WTC11 (cell line): Measurements from ENCODE around the gene SDCCAG8. TPM values are rescaled to one million over a fixed set of nuclear protein-coding genes. Genes with fewer than 3 reads are reported as not detected.

Source experiments
- ATAC-seq: fragments of 200-7000 bp; cut with Tn5 transposase; 2 replicates; pipeline ENCODE4 v1.10.0; 2021; ENCODE audit warnings: mild to moderate bottlenecking, moderate library complexity
- CTCF ChIA-PET: fragments of 300-600 bp; sonication (Branson Sonifier 250); formaldehyde crosslinking; loops from one replicate; lab custom pipeline; 2021; ENCODE audit warnings: antibody characterized with exemption; lab: Charles Lee
- POLR2A ChIA-PET: fragments of 350-600 bp; sonication (Branson Sonifier 250); formaldehyde crosslinking; loops from one replicate; lab custom pipeline; 2021; ENCODE audit warnings: antibody characterized with exemption; lab: Charles Lee
- DNase-seq: peaks from one replicate; pipeline ENCODE4 v3.0.0; 2021; ENCODE audit warnings: low spot score
- H3K27ac Mint-ChIP-seq: 2 replicates; pipeline ENCODE4 v1.8.0; 2021; ENCODE audit warnings: mixed read lengths
- H3K27me3 Mint-ChIP-seq: 2 replicates; pipeline ENCODE4 v1.8.0; 2021; ENCODE audit warnings: low read depth, mild to moderate bottlenecking, moderate library complexity, mixed read lengths
- H3K36me3 Mint-ChIP-seq: 2 replicates; pipeline ENCODE4 v1.8.0; 2021; ENCODE audit warnings: mixed read lengths
- H3K4me1 Mint-ChIP-seq: 2 replicates; pipeline ENCODE4 v1.8.0; 2022; ENCODE audit warnings: mixed read lengths
- H3K4me3 Mint-ChIP-seq: 2 replicates; pipeline ENCODE4 v1.8.0; 2021; ENCODE audit warnings: mild to moderate bottlenecking, moderate library complexity, mixed read lengths
- H3K9me3 Mint-ChIP-seq: 2 replicates; pipeline ENCODE4 v1.8.0; 2021; ENCODE audit warnings: mixed read lengths
- CREB1 ChIP-seq: sonication (generic); formaldehyde crosslinking; IDR thresholded peaks from 2 replicates; pipeline ENCODE4 v1.8.0; 2023; ENCODE audit warnings: mild to moderate bottlenecking, missing genetic modification reagents
- EMX1 ChIP-seq: fragments of 250-450 bp; sonication (Bioruptor Pico); IDR thresholded peaks from 2 replicates; pipeline ENCODE4 v1.8.0; 2021; ENCODE audit warnings: mild to moderate bottlenecking
- ETV6 ChIP-seq: sonication (generic); formaldehyde crosslinking; IDR thresholded peaks from 2 replicates; pipeline ENCODE4 v1.8.1; 2022; ENCODE audit warnings: mild to moderate bottlenecking, missing genetic modification reagents
- FOXP1 ChIP-seq: sonication (generic); formaldehyde crosslinking; IDR thresholded peaks from 2 replicates; pipeline ENCODE4 v1.8.0; 2022; ENCODE audit warnings: missing genetic modification reagents, mild to moderate bottlenecking, moderate library complexity, borderline replicate concordance
- IRF2 ChIP-seq: sonication (generic); formaldehyde crosslinking; IDR thresholded peaks from 2 replicates; pipeline ENCODE4 v1.8.0; 2022; ENCODE audit warnings: low read depth, missing genetic modification reagents, borderline replicate concordance
- NFE2L1 ChIP-seq: sonication (generic); formaldehyde crosslinking; IDR thresholded peaks from 2 replicates; pipeline ENCODE4 v1.8.1; 2023; ENCODE audit warnings: missing genetic modification reagents
- NR2C2 ChIP-seq: sonication (generic); formaldehyde crosslinking; IDR thresholded peaks from 2 replicates; pipeline ENCODE4 v1.8.0; 2022; ENCODE audit warnings: mild to moderate bottlenecking, missing genetic modification reagents
- SOX15 ChIP-seq: fragments of 250-450 bp; sonication (Bioruptor Pico); IDR thresholded peaks from 2 replicates; pipeline ENCODE4 v1.9.0; 2021; ENCODE audit warnings: mild to moderate bottlenecking
- TCF7 ChIP-seq: sonication (generic); formaldehyde crosslinking; IDR thresholded peaks from 2 replicates; pipeline ENCODE4 v1.8.0; 2022; ENCODE audit warnings: mild to moderate bottlenecking, low read depth, missing genetic modification reagents, moderate library complexity
- TP53 ChIP-seq: sonication (generic); formaldehyde crosslinking; IDR thresholded peaks from 2 replicates; pipeline ENCODE4 v1.8.1; 2023; ENCODE audit warnings: mild to moderate bottlenecking, missing genetic modification reagents
- ZBTB21 ChIP-seq: sonication (generic); formaldehyde crosslinking; IDR thresholded peaks from 2 replicates; pipeline ENCODE4 v1.8.1; 2023; ENCODE audit warnings: mild to moderate bottlenecking, missing genetic modification reagents, borderline replicate concordance
- ZNF138 ChIP-seq: sonication (generic); formaldehyde crosslinking; conservative IDR thresholded peaks from 2 replicates; pipeline ENCODE4 v1.8.1; 2022; ENCODE audit warnings: mild to moderate bottlenecking, moderate library complexity, missing genetic modification reagents
- ZNF219 ChIP-seq: sonication (generic); formaldehyde crosslinking; IDR thresholded peaks from 2 replicates; pipeline ENCODE4 v1.8.0; 2023; ENCODE audit warnings: missing genetic modification reagents, mild to moderate bottlenecking, borderline replicate concordance
- ZNF263 ChIP-seq: sonication (generic); formaldehyde crosslinking; IDR thresholded peaks from 2 replicates; pipeline ENCODE4 v1.8.1; 2022; ENCODE audit warnings: low read depth, mild to moderate bottlenecking, moderate library complexity, missing genetic modification reagents
- ZNF396 ChIP-seq: fragments of 250-450 bp; sonication (Bioruptor Pico); IDR thresholded peaks from 2 replicates; pipeline ENCODE4 v1.8.0; 2021; ENCODE audit warnings: mild to moderate bottlenecking, moderate library complexity, borderline replicate concordance
- total RNA-seq: library from RNA; stranded (reverse); gene quantifications from 3 replicates; pipeline ENCODE4 v1.2.3, GENCODE V29; 2021
- TF ChIP-seq, protein P1 (sequence below): sonication (generic); formaldehyde crosslinking; IDR thresholded peaks from 2 replicates; pipeline ENCODE4 v1.8.0; 2022; ENCODE audit warnings: mild to moderate bottlenecking, missing genetic modification reagents
- TF ChIP-seq, protein P2 (sequence below): sonication (generic); formaldehyde crosslinking; IDR thresholded peaks from 2 replicates; pipeline ENCODE4 v1.8.1; 2022; ENCODE audit warnings: mild to moderate bottlenecking, moderate library complexity, missing genetic modification reagents
- TF ChIP-seq, protein P3 (sequence below): sonication (generic); formaldehyde crosslinking; IDR thresholded peaks from 2 replicates; pipeline ENCODE4 v1.8.0; 2022; ENCODE audit warnings: missing genetic modification reagents
- TF ChIP-seq, protein P4 (sequence below): sonication (generic); formaldehyde crosslinking; IDR thresholded peaks from 2 replicates; pipeline ENCODE4 v1.8.0; 2023; ENCODE audit warnings: missing genetic modification reagents
- TF ChIP-seq, protein P5 (sequence below): sonication (generic); formaldehyde crosslinking; IDR thresholded peaks from 2 replicates; pipeline ENCODE4 v1.8.1; 2023; ENCODE audit warnings: mild to moderate bottlenecking, missing genetic modification reagents

The SDCCAG8 gene
- total RNA-seq, 1 experiment from 2014 or later, result 44.3 TPM

DNA sequence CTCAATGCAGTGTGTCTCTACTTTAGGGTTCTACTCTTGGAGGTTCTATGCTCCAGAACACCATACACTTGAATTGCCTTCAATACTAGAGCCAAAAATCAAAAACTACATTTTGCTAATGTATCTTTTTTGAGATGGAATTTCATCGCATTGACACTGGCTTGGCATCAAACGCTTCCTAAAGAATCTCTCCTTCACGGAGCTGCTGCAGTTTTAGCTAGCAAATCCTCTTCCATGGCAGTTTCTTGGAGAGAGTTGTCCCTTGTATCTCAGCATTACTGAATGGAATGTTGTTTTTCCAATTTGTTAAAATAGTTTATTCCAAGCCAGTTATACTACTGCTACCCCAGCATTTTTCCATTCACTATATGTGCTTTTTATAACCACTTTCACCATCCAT, 17.7 kb downstream of the SDCCAG8 start:
- Mint-ChIP-seq H3K36me3 (0 out of 2 replicates have a peak, but pooled peaks cover 3% of the 10 kb centered on the region), H3K27me3 (no peaks in the 10 kb centered on the region), H3K4me3 (no peak overlapping the region), H3K4me1 (peaks cover 19% of the 10 kb centered on the region), H3K27ac (no peak overlapping the region), H3K9me3 (0 out of 2 replicates have a peak, but pooled peaks cover 3% of the 10 kb centered on the region)
- DNase-seq, result no peak
- no peak for ATAC-seq
- POLR2A ChIA-PET, result interaction anchor here (0.9 kb wide), 1 partner anchor 18 kb away, joined by 3 read pairs; the partner anchor contains the start of genes CEP170 and SDCCAG8
- CTCF ChIA-PET, result interaction anchor here (0.8 kb wide), 1 partner anchor 18 kb away, joined by 3 read pairs; the partner anchor contains the start of gene SDCCAG8
- TF ChIP-seq ZBTB21 (CRISPR knock-in tag) (no peak), ETV6 (CRISPR knock-in tag) (no peak), SOX15 (CRISPR knock-in tag) (no peak), FOXP1 (CRISPR knock-in tag) (no peak)

DNA sequence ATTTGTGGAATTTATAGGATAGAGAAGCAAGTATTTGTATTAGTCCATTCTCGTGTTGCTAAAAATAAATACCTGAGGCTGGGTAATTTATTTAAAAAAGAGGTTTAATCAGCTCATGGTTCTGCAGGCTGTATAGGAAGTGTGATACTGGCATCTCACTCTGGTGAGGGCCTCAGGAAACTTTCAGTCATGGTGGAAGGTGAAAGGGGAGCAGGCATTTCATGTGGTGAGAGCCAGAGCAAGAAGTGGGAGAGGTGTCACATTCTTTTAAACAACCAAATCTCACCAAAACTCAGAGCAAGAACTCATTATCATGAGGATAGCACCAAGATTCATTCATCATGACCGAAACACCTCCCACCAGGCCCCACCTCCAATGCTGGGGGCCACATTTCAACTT, 18.1 kb downstream of the SDCCAG8 start:
- Mint-ChIP-seq H3K4me1 (peaks cover 16% of the 10 kb centered on the region), H3K9me3 (0 out of 2 replicates have a peak, but pooled peaks cover 3% of the 10 kb centered on the region), H3K27ac (no peak overlapping the region), H3K4me3 (no peak overlapping the region), H3K27me3 (no peaks in the 10 kb centered on the region), H3K36me3 (0 out of 2 replicates have a peak, but pooled peaks cover 3% of the 10 kb centered on the region)
- no peak for ATAC-seq
- ChIA-PET POLR2A (no interaction called here), CTCF (no interaction called here)
- TF ChIP-seq ZNF219 (CRISPR knock-in tag) (no peak), NR2C2 (CRISPR knock-in tag) (no peak), ZNF138 (no peak), EMX1 (CRISPR knock-in tag) (no peak), NFE2L1 (CRISPR knock-in tag) (no peak), ZNF263 (CRISPR knock-in tag) (no peak), ZNF396 (CRISPR knock-in tag) (no peak)
- TF ChIP-seq, protein P1, sequence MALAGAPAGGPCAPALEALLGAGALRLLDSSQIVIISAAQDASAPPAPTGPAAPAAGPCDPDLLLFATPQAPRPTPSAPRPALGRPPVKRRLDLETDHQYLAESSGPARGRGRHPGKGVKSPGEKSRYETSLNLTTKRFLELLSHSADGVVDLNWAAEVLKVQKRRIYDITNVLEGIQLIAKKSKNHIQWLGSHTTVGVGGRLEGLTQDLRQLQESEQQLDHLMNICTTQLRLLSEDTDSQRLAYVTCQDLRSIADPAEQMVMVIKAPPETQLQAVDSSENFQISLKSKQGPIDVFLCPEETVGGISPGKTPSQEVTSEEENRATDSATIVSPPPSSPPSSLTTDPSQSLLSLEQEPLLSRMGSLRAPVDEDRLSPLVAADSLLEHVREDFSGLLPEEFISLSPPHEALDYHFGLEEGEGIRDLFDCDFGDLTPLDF (CRISPR knock-in tag), result no peak
- TF ChIP-seq, all 79 proteins: peak for 0
- no peak for DNase-seq

DNA sequence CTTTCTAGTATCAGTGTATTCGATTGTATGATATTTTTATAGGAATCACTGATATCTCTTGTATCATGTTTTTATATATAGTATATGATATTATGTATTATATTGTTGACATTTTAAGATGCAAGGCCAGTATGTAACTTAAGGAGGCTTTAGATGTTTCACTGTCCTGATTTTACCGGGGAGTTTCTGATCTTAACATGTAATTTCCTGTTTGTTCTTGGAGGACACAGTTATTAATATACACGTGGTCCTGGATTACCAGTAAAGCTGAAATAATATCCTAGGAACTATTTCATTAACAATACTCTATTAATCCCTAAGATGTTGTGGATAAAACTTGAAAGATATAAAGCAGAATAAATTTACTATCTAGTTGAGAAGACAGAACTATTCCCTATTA, 19.5 kb downstream of the SDCCAG8 start:
- no peak overlapping the region for H3K4me3 Mint-ChIP-seq
- 0 out of 2 replicates have a peak, but pooled peaks cover 3% of the 10 kb centered on the region for H3K9me3 Mint-ChIP-seq
- ATAC-seq (no peak), DNase-seq (no peak)
- H3K27ac Mint-ChIP-seq, result no peak overlapping the region
- CTCF ChIA-PET, result interaction anchor here (0.7 kb wide), 1 partner anchor 10 kb away, joined by 3 read pairs; no protein-coding TSS in a partner anchor
- peaks cover 2% of the 10 kb centered on the region; the same call in 1 of the 2 replicates for H3K4me1 Mint-ChIP-seq
- H3K36me3 Mint-ChIP-seq, result 0 out of 2 replicates have a peak, but pooled peaks cover 3% of the 10 kb centered on the region
- no peak for TF ChIP-seq IRF2 (CRISPR knock-in tag)
- TF ChIP-seq, protein P2, sequence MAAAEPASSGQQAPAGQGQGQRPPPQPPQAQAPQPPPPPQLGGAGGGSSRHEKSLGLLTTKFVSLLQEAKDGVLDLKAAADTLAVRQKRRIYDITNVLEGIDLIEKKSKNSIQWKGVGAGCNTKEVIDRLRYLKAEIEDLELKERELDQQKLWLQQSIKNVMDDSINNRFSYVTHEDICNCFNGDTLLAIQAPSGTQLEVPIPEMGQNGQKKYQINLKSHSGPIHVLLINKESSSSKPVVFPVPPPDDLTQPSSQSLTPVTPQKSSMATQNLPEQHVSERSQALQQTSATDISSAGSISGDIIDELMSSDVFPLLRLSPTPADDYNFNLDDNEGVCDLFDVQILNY (CRISPR knock-in tag), result no peak
- TF ChIP-seq TCF7 (CRISPR knock-in tag), result no peak
- TF ChIP-seq, protein P3, sequence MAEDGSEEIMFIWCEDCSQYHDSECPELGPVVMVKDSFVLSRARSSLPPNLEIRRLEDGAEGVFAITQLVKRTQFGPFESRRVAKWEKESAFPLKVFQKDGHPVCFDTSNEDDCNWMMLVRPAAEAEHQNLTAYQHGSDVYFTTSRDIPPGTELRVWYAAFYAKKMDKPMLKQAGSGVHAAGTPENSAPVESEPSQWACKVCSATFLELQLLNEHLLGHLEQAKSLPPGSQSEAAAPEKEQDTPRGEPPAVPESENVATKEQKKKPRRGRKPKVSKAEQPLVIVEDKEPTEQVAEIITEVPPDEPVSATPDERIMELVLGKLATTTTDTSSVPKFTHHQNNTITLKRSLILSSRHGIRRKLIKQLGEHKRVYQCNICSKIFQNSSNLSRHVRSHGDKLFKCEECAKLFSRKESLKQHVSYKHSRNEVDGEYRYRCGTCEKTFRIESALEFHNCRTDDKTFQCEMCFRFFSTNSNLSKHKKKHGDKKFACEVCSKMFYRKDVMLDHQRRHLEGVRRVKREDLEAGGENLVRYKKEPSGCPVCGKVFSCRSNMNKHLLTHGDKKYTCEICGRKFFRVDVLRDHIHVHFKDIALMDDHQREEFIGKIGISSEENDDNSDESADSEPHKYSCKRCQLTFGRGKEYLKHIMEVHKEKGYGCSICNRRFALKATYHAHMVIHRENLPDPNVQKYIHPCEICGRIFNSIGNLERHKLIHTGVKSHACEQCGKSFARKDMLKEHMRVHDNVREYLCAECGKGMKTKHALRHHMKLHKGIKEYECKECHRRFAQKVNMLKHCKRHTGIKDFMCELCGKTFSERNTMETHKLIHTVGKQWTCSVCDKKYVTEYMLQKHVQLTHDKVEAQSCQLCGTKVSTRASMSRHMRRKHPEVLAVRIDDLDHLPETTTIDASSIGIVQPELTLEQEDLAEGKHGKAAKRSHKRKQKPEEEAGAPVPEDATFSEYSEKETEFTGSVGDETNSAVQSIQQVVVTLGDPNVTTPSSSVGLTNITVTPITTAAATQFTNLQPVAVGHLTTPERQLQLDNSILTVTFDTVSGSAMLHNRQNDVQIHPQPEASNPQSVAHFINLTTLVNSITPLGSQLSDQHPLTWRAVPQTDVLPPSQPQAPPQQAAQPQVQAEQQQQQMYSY, result no peak
- no peak for TF ChIP-seq TP53 (CRISPR knock-in tag)
- TF ChIP-seq, protein P4, sequence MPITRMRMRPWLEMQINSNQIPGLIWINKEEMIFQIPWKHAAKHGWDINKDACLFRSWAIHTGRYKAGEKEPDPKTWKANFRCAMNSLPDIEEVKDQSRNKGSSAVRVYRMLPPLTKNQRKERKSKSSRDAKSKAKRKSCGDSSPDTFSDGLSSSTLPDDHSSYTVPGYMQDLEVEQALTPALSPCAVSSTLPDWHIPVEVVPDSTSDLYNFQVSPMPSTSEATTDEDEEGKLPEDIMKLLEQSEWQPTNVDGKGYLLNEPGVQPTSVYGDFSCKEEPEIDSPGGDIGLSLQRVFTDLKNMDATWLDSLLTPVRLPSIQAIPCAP (CRISPR knock-in tag), result no peak
- no peak for TF ChIP-seq CREB1 (CRISPR knock-in tag)
- TF ChIP-seq, protein P5, sequence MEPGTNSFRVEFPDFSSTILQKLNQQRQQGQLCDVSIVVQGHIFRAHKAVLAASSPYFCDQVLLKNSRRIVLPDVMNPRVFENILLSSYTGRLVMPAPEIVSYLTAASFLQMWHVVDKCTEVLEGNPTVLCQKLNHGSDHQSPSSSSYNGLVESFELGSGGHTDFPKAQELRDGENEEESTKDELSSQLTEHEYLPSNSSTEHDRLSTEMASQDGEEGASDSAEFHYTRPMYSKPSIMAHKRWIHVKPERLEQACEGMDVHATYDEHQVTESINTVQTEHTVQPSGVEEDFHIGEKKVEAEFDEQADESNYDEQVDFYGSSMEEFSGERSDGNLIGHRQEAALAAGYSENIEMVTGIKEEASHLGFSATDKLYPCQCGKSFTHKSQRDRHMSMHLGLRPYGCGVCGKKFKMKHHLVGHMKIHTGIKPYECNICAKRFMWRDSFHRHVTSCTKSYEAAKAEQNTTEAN, result no peak
- TF ChIP-seq EMX1 (CRISPR knock-in tag), result no peak
- POLR2A ChIA-PET, result no interaction called here
- H3K27me3 Mint-ChIP-seq, result no peaks in the 10 kb centered on the region
